Rectal smooth muscle tissue (tissue), 1 donor: ENCODE measurements around the gene BLID.

Source experiments
- H3K27ac ChIP-seq: one replicate; pipeline ENCODE4 v1.7.0; 2013; ENCODE audit warnings: low read depth, low read length, inconsistent platforms
- H3K27me3 ChIP-seq: one replicate; pipeline ENCODE4 v1.7.0; 2013; ENCODE audit warnings: low read length; ENCODE audit not compliant: control insufficient read depth, insufficient read depth
- H3K36me3 ChIP-seq: one replicate; pipeline ENCODE4 v1.7.0; 2013; ENCODE audit warnings: low read length; ENCODE audit not compliant: control insufficient read depth, insufficient read depth
- H3K4me1 ChIP-seq: one replicate; pipeline ENCODE4 v1.7.0; 2013; ENCODE audit warnings: low read length; ENCODE audit not compliant: control insufficient read depth, insufficient read depth
- H3K4me3 ChIP-seq: one replicate; pipeline ENCODE4 v1.7.0; 2013; ENCODE audit warnings: low read length
- H3K9ac ChIP-seq: one replicate; pipeline ENCODE4 v1.7.0; 2013; ENCODE audit warnings: low read length

BLID gene

GRCh38 chr11:122115524-122116379, at the start of gene BLID:
Gene BLID (minus strand): TSS chr11:122116215. CDS start chr11:122115922, 293 bp downstream.
- Histone ChIP-seq H3K27ac (no peak within 1 kb of the TSS), H3K27me3 (no peaks in the 10 kb centered on the region), H3K36me3 (no peaks in the 10 kb centered on the region), H3K9ac (no peak within 1 kb of the TSS), H3K4me1 (no peaks in the 10 kb centered on the region), H3K4me3 (no peak within 1 kb of the TSS)

- H3K27me3 ChIP-seq = no peaks in the 10 kb centered on the region
- no peak overlapping the region for H3K9ac ChIP-seq
- H3K27ac ChIP-seq = no peak overlapping the region
- no peak overlapping the region for H3K4me3 ChIP-seq
- peaks cover 16% of the 10 kb centered on the region for H3K4me1 ChIP-seq
- H3K36me3 ChIP-seq = no peaks in the 10 kb centered on the region
Observed at GRCh38 chr11:122163053-122163819, 47.2 kb upstream of the BLID start.

GRCh38 chr11:122162095-122162494, 46.1 kb upstream of the BLID start:
- H3K4me3 ChIP-seq = no peak overlapping the region
- no peaks in the 10 kb centered on the region for H3K27me3 ChIP-seq
- H3K9ac ChIP-seq = no peak overlapping the region
- no peak overlapping the region for H3K27ac ChIP-seq
- peaks cover 16% of the 10 kb centered on the region for H3K4me1 ChIP-seq
- no peaks in the 10 kb centered on the region for H3K36me3 ChIP-seq

- no peak overlapping the region for H3K4me3 ChIP-seq
- no peaks in the 10 kb centered on the region for H3K27me3 ChIP-seq
- no peak overlapping the region for H3K27ac ChIP-seq
- H3K9ac ChIP-seq = no peak overlapping the region
- peaks cover 16% of the 10 kb centered on the region for H3K4me1 ChIP-seq
- no peaks in the 10 kb centered on the region for H3K36me3 ChIP-seq
Observed at GRCh38 chr11:122160841-122161590, 45.0 kb upstream of the BLID start.

GRCh38 chr11:122159861-122160260, 43.8 kb upstream of the BLID start:
- no peaks in the 10 kb centered on the region for H3K36me3 ChIP-seq
- peak overlapping the region; percentile 71 for H3K27ac ChIP-seq
- H3K4me1 ChIP-seq = peaks cover 16% of the 10 kb centered on the region
- no peak overlapping the region for H3K9ac ChIP-seq
- peak overlapping the region; percentile 17 for H3K4me3 ChIP-seq
- H3K27me3 ChIP-seq = no peaks in the 10 kb centered on the region

GRCh38 chr11:122159173-122159721, 43.2 kb upstream of the BLID start:
- H3K27me3 ChIP-seq = no peaks in the 10 kb centered on the region

GRCh38 chr11:122158171-122158570, 42.2 kb upstream of the BLID start:
- peaks cover 16% of the 10 kb centered on the region for H3K4me1 ChIP-seq
- H3K27ac ChIP-seq = peak overlapping the region; percentile 71
- H3K4me3 ChIP-seq = peak overlapping the region; percentile 47
- H3K9ac ChIP-seq = no peak overlapping the region
- no peaks in the 10 kb centered on the region for H3K36me3 ChIP-seq
- H3K27me3 ChIP-seq = no peaks in the 10 kb centered on the region

More at GRCh38 chr11:122159173-122159721, 43.2 kb upstream of the BLID start:
- Histone ChIP-seq H3K36me3 (no peaks in the 10 kb centered on the region), H3K4me1 (peaks cover 16% of the 10 kb centered on the region), H3K27ac (peak overlapping the region; percentile 71), H3K9ac (no peak overlapping the region), H3K4me3 (peak overlapping the region; percentile 17)

- H3K27me3 ChIP-seq = no peaks in the 10 kb centered on the region
- H3K4me1 ChIP-seq = peaks cover 16% of the 10 kb centered on the region
- H3K9ac ChIP-seq = no peak overlapping the region
- H3K4me3 ChIP-seq = peak overlapping the region; percentile 47
- H3K36me3 ChIP-seq = no peaks in the 10 kb centered on the region
- peak overlapping the region; percentile 71 for H3K27ac ChIP-seq
Observed at GRCh38 chr11:122157653-122158161, 41.7 kb upstream of the BLID start.

- H3K4me1 ChIP-seq = peaks cover 16% of the 10 kb centered on the region
- no peaks in the 10 kb centered on the region for H3K36me3 ChIP-seq
- peak overlapping the region; percentile 71 for H3K27ac ChIP-seq
- H3K4me3 ChIP-seq = peak overlapping the region; percentile 47
- no peaks in the 10 kb centered on the region for H3K27me3 ChIP-seq
- no peak overlapping the region for H3K9ac ChIP-seq
Observed at GRCh38 chr11:122156940-122157382, 40.9 kb upstream of the BLID start.

- peak overlapping the region; percentile 33 for H3K27ac ChIP-seq
- no peaks in the 10 kb centered on the region for H3K27me3 ChIP-seq
- no peak overlapping the region for H3K9ac ChIP-seq
- no peaks in the 10 kb centered on the region for H3K36me3 ChIP-seq
- peaks cover 18% of the 10 kb centered on the region for H3K4me1 ChIP-seq
- peak overlapping the region; percentile 6 for H3K4me3 ChIP-seq
Observed at GRCh38 chr11:122155765-122156527, 39.9 kb upstream of the BLID start.

- H3K4me1 ChIP-seq = peaks cover 14% of the 10 kb centered on the region
- no peak overlapping the region for H3K4me3 ChIP-seq
- no peak overlapping the region for H3K9ac ChIP-seq
- no peaks in the 10 kb centered on the region for H3K36me3 ChIP-seq
- H3K27ac ChIP-seq = no peak overlapping the region
- H3K27me3 ChIP-seq = no peaks in the 10 kb centered on the region
Observed at GRCh38 chr11:122154994-122155393, 39.0 kb upstream of the BLID start.
